PC-9 (cell line): ENCODE measurements around the gene SLC41A3.

ENCODE experiments used
- EZH2 ChIP-seq: fragments of 200-600 bp; sonication (generic); IDR thresholded peaks from 2 replicates; pipeline ENCODE4 v1.8.0; 2017; ENCODE audit warnings: antibody characterized with exemption, low read depth
- TF ChIP-seq, protein P1 (sequence below): fragments of 200-600 bp; sonication (generic); conservative IDR thresholded peaks from 2 replicates; pipeline ENCODE4 v1.6.1; 2017; ENCODE audit warnings: mixed run types, antibody characterized with exemption, mild to moderate bottlenecking, moderate library complexity

DNA sequence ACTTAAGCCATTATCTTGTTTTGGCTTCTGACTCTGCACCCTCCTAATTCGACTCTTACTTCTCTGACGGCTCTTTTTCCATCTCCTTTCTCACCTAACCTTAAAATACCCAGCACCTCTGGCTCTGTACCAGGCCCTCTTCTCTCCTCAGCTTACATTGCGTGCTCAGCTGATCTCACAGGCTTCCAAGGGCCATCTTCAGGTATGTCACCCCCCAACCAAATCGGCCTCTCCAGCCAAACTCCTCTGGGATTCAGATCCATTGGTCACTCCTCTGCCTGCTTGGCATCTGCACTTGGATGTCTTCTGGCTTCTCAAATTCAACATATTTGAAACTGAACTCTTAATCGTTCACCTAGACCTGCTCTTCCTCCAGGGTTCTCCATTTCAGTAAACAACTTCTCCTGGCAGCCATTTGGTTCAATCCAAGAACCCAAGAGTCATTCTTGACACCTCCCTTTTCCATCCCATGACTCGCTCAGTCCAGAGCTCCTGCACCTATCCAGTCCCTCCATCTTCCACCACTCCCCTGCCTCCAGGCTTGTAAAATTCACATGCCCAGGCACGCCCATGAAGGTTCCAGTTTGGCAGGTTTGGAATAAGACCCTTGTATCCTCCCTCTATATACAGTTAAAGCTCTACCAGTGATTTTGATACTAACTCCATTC, 35.2 kb upstream of the SLC41A3 start:
- TF ChIP-seq EZH2, result no peak
- TF ChIP-seq, protein P1, sequence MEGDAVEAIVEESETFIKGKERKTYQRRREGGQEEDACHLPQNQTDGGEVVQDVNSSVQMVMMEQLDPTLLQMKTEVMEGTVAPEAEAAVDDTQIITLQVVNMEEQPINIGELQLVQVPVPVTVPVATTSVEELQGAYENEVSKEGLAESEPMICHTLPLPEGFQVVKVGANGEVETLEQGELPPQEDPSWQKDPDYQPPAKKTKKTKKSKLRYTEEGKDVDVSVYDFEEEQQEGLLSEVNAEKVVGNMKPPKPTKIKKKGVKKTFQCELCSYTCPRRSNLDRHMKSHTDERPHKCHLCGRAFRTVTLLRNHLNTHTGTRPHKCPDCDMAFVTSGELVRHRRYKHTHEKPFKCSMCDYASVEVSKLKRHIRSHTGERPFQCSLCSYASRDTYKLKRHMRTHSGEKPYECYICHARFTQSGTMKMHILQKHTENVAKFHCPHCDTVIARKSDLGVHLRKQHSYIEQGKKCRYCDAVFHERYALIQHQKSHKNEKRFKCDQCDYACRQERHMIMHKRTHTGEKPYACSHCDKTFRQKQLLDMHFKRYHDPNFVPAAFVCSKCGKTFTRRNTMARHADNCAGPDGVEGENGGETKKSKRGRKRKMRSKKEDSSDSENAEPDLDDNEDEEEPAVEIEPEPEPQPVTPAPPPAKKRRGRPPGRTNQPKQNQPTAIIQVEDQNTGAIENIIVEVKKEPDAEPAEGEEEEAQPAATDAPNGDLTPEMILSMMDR, result no peak
